Fibroblast of lung (primary cell): ENCODE data around the gene APOM. TPM values are rescaled to one million over a fixed set of nuclear protein-coding genes. Genes with fewer than 3 reads are reported as not detected.

Source experiments
- DNase-seq, 2 donors: peaks; one replicate each; pipeline versions ENCODE4 v3.0.0 to v3.0.0-alpha.2; 2010; ENCODE audit warnings: low read depth in 2 of 2
- H2AFZ ChIP-seq: 2 replicates; pipeline ENCODE4 v1.5.1; 2012; ENCODE audit warnings: low read length, control low read depth, inconsistent platforms
- H3K27ac ChIP-seq: 2 replicates; pipeline ENCODE4 v1.5.1; 2011; ENCODE audit warnings: low read length, control low read depth; ENCODE audit not compliant: insufficient read depth
- H3K27me3 ChIP-seq: 2 replicates; pipeline ENCODE4 v1.5.1; 2011; ENCODE audit warnings: mild to moderate bottlenecking, low read length; ENCODE audit not compliant: control insufficient read depth, insufficient read depth
- H3K36me3 ChIP-seq: 2 replicates; pipeline ENCODE4 v1.5.1; 2011; ENCODE audit warnings: low read length; ENCODE audit not compliant: control insufficient read depth, insufficient read depth
- H3K4me1 ChIP-seq: 2 replicates; pipeline ENCODE4 v1.5.1; 2011; ENCODE audit warnings: low read length; ENCODE audit not compliant: control insufficient read depth, insufficient read depth; ENCODE audit errors: extremely low read depth
- H3K4me2 ChIP-seq: 2 replicates; pipeline ENCODE4 v1.5.1; 2011; ENCODE audit warnings: low read length, control low read depth; ENCODE audit not compliant: insufficient read depth; ENCODE audit errors: extremely low read depth
- H3K4me3 ChIP-seq, 4 experiments: fragments of 200-600 bp in 1 of 4; sonication (generic) in 1 of 4; replicated peaks in 1 of 4; 2 replicates each; pipeline ENCODE4 v1.5.1; 2011 to 2016; ENCODE audit warnings: low read length in 4 of 4, low read depth in 3 of 4, mild to moderate bottlenecking in 3 of 4, control low read depth in 2 of 4, inconsistent platforms in 1 of 4, mixed read lengths in 1 of 4; ENCODE audit not compliant: insufficient read depth in 1 of 4; ENCODE audit errors: control extremely low read depth in 1 of 4
- H3K79me2 ChIP-seq: 2 replicates; pipeline ENCODE4 v1.5.1; 2012; ENCODE audit warnings: mild to moderate bottlenecking, low read length, inconsistent platforms; ENCODE audit not compliant: control insufficient read depth, insufficient read depth
- H3K9ac ChIP-seq: 2 replicates; pipeline ENCODE4 v1.5.1; 2011; ENCODE audit warnings: mild to moderate bottlenecking, low read length, control low read depth; ENCODE audit not compliant: insufficient read depth
- H3K9me3 ChIP-seq: 2 replicates; pipeline ENCODE4 v1.5.1; 2012; ENCODE audit warnings: low read depth, low read length; ENCODE audit not compliant: control insufficient read depth, insufficient read depth
- H4K20me1 ChIP-seq: 2 replicates; pipeline ENCODE4 v1.5.1; 2011; ENCODE audit warnings: low read length; ENCODE audit not compliant: control insufficient read depth, insufficient read depth; ENCODE audit errors: extremely low read depth
- CTCF ChIP-seq, 2 donors: IDR thresholded peaks in 1 of 2; conservative IDR thresholded peaks in 1 of 2; 1 replicate in 1 of 2; 2 replicates in 1 of 2; pipeline ENCODE4 v1.5.1; 2011 to 2012; ENCODE audit warnings: low read length in 2 of 2, control low read depth in 1 of 2, inconsistent platforms in 1 of 2, low read depth in 1 of 2, mild to moderate bottlenecking in 1 of 2
- EZH2 ChIP-seq: IDR thresholded peaks from 2 replicates; pipeline ENCODE4 v1.5.1; 2012; ENCODE audit warnings: low read length, control low read depth, mild to moderate bottlenecking; ENCODE audit errors: missing control alignments
- polyA plus RNA-seq, 2 donors: library from polyadenylated mRNA; depleted of rRNA in 1 of 2; stranded (reverse) in 1 of 2; unstranded in 1 of 2; fragments of >200 nt; gene quantifications; 2 replicates each; pipeline ENCODE4 v1.2.1, GENCODE V29; 2011 to 2012; ENCODE audit warnings: missing spikeins in 1 of 2
- total RNA-seq: library from RNA; depleted of rRNA; stranded (reverse); fragments of >200 nt; gene quantifications from 2 replicates; pipeline ENCODE4 v1.2.1, GENCODE V29; 2014

APOM gene
- total and polyA plus RNA-seq, 2 donors (not counting 1 experiment from before 2014, with no cell fraction given): 0.99 to 3.9 TPM

GRCh38 chr6:31683591-31683990 lies 27.9 kb downstream of the APOM start:
- Histone ChIP-seq H3K9ac (no peak overlapping the region), H3K4me1 (peaks cover 12% of the 10 kb centered on the region), H3K27me3 (no peaks in the 10 kb centered on the region), H2AFZ (no peak overlapping the region), H3K4me2 (no peak overlapping the region), H3K4me3 (no peak overlapping the region), H3K9me3 (no peaks in the 10 kb centered on the region), H3K79me2 (no peaks in the 10 kb centered on the region), H3K27ac (no peak overlapping the region), H3K36me3 (peaks cover 14% of the 10 kb centered on the region), H4K20me1 (no peaks in the 10 kb centered on the region)
- TF ChIP-seq CTCF (conservative IDR thresholded peaks at IDR 0.05 in 1 of 2, IDR thresholded peaks at IDR 0.05 in 1 of 2; ENCODE audit: low read depth in 1 of 2, low read length in 2 of 2) (no peak), EZH2 (no peak)
- DNase-seq: no peak

GRCh38 chr6:31686483-31686882 lies 30.8 kb downstream of the APOM start:
- H3K4me1 ChIP-seq: peaks cover 3% of the 10 kb centered on the region
- no peak overlapping the region for H3K4me3 ChIP-seq
- no peak for DNase-seq
- no peak overlapping the region for H2AFZ ChIP-seq
- H3K4me2 ChIP-seq: no peak overlapping the region
- H3K9ac ChIP-seq: no peak overlapping the region
- H3K9me3 ChIP-seq: no peaks in the 10 kb centered on the region
- peaks cover 26% of the 10 kb centered on the region for H3K36me3 ChIP-seq
- H3K27me3 ChIP-seq: no peaks in the 10 kb centered on the region
- no peak for TF ChIP-seq CTCF (conservative IDR thresholded peaks at IDR 0.05 in 1 of 2, IDR thresholded peaks at IDR 0.05 in 1 of 2; ENCODE audit: low read depth in 1 of 2, low read length in 2 of 2)
- no peak for TF ChIP-seq EZH2
- H4K20me1 ChIP-seq: no peaks in the 10 kb centered on the region
- H3K79me2 ChIP-seq: no peaks in the 10 kb centered on the region
- no peak overlapping the region for H3K27ac ChIP-seq

- peaks cover 3% of the 10 kb centered on the region for H3K4me1 ChIP-seq
- H3K9ac ChIP-seq: no peak overlapping the region
- no peak overlapping the region for H2AFZ ChIP-seq
- no peak for TF ChIP-seq EZH2
- TF ChIP-seq CTCF (conservative IDR thresholded peaks at IDR 0.05 in 1 of 2, IDR thresholded peaks at IDR 0.05 in 1 of 2; ENCODE audit: low read depth in 1 of 2, low read length in 2 of 2): no peak
- H3K79me2 ChIP-seq: no peaks in the 10 kb centered on the region
- no peak for DNase-seq
- peaks cover 26% of the 10 kb centered on the region for H3K36me3 ChIP-seq
- H3K27ac ChIP-seq: no peak overlapping the region
- no peaks in the 10 kb centered on the region for H3K27me3 ChIP-seq
- H4K20me1 ChIP-seq: no peaks in the 10 kb centered on the region
- no peak overlapping the region for H3K4me2 ChIP-seq
- H3K4me3 ChIP-seq: no peak overlapping the region
- no peaks in the 10 kb centered on the region for H3K9me3 ChIP-seq
Measured at GRCh38 chr6:31687321-31687720, 31.6 kb downstream of the APOM start.
